Esophagus muscularis mucosa (tissue), 3 donors: ENCODE results near the gene RXFP2.

Source experiments
- EP300 ChIP-seq: sonication (generic); formaldehyde crosslinking; IDR thresholded peaks from one replicate; pipeline ENCODE4 v1.6.1; 2017; ENCODE audit warnings: antibody characterized with exemption
- TF ChIP-seq, protein P1 (sequence below), 3 experiments: fragments of 200-600 bp in 2 of 3; fragments of 450-650 bp in 1 of 3; sonication (generic) in 2 of 3; IDR thresholded peaks; one replicate each; pipeline ENCODE4 v1.5.1; 2017 to 2019; ENCODE audit warnings: antibody characterized with exemption in 3 of 3, mild to moderate bottlenecking in 2 of 3, moderate library complexity in 1 of 3

DNA sequence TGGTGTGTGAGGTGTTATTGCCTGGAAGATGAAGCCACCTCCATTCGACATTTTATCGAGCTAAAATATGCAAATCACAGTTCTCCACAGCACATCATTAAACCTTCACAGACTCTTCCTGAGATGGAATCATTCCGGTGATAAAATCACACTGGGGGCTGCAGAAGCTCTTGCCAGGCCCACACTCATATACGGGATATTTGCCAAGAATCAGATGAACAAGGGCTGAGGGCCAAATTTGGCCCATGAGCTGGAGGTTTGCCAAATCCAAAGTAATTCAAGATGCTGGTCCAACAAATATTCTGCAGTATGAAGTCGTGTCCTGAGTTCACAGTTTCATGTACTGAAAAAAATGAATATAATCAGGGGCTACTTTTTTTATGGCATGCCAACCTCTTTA lies 16.7 kb upstream of the RXFP2 start:
- TF ChIP-seq, protein P1, sequence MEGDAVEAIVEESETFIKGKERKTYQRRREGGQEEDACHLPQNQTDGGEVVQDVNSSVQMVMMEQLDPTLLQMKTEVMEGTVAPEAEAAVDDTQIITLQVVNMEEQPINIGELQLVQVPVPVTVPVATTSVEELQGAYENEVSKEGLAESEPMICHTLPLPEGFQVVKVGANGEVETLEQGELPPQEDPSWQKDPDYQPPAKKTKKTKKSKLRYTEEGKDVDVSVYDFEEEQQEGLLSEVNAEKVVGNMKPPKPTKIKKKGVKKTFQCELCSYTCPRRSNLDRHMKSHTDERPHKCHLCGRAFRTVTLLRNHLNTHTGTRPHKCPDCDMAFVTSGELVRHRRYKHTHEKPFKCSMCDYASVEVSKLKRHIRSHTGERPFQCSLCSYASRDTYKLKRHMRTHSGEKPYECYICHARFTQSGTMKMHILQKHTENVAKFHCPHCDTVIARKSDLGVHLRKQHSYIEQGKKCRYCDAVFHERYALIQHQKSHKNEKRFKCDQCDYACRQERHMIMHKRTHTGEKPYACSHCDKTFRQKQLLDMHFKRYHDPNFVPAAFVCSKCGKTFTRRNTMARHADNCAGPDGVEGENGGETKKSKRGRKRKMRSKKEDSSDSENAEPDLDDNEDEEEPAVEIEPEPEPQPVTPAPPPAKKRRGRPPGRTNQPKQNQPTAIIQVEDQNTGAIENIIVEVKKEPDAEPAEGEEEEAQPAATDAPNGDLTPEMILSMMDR (IDR thresholded peaks at IDR 0.05), result no peak
- TF ChIP-seq EP300, result no peak
